ENCODE results near the gene HNRNPH1. TPM values are rescaled to one million over a fixed set of nuclear protein-coding genes. Genes with fewer than 3 reads are reported as not detected.
A peak's percentile ranks its signal among the peaks of the same experiment; 100 is the strongest.

Gene HNRNPH1
- total RNA-seq, 1 donor from 2014 or later: 606 TPM

GRCh38 chr5:179623906-179624741 lies 653 bp upstream of the HNRNPH1 start:
- peak in 1 of 2 donors; percentile 38 for DNase-seq (ENCODE audit: low read depth in 2 of 2)

- no peak for DNase-seq (ENCODE audit: low read depth in 2 of 2)
Observed at GRCh38 chr5:179621551-179622214, 1.8 kb downstream of the HNRNPH1 start.

- no peak for DNase-seq (ENCODE audit: low read depth in 2 of 2)
Observed at GRCh38 chr5:179620703-179621350, 2.6 kb downstream of the HNRNPH1 start.

- no peak for DNase-seq (ENCODE audit: low read depth in 2 of 2)
Observed at GRCh38 chr5:179620293-179620692, 3.2 kb downstream of the HNRNPH1 start.

- DNase-seq (ENCODE audit: low read depth in 2 of 2): peak in 1 of 2 donors; percentile 39
Observed at GRCh38 chr5:179619776-179620175, 3.7 kb downstream of the HNRNPH1 start.

GRCh38 chr5:179618923-179619554 lies 4.4 kb downstream of the HNRNPH1 start:
- DNase-seq (ENCODE audit: low read depth in 2 of 2): no peak

- no peak for DNase-seq (ENCODE audit: low read depth in 2 of 2)
Observed at GRCh38 chr5:179617930-179618329, 5.5 kb downstream of the HNRNPH1 start.

GRCh38 chr5:179616002-179616594 lies 7.4 kb downstream of the HNRNPH1 start:
- DNase-seq (ENCODE audit: low read depth in 2 of 2): no peak

GRCh38 chr5:179615203-179615602 lies 8.3 kb downstream of the HNRNPH1 start:
- DNase-seq (ENCODE audit: low read depth in 2 of 2): no peak

- DNase-seq (ENCODE audit: low read depth in 2 of 2): no peak
Observed at GRCh38 chr5:179614745-179615144, 8.7 kb downstream of the HNRNPH1 start.

- DNase-seq (ENCODE audit: low read depth in 2 of 2): no peak
Observed at GRCh38 chr5:179613460-179614071, 9.9 kb downstream of the HNRNPH1 start.

GRCh38 chr5:179612577-179613459 lies 10.7 kb downstream of the HNRNPH1 start:
- no peak for DNase-seq (ENCODE audit: low read depth in 2 of 2)

- DNase-seq (ENCODE audit: low read depth in 2 of 2): no peak
Observed at GRCh38 chr5:179610903-179611265, 12.6 kb downstream of the HNRNPH1 start.

- no peak for DNase-seq (ENCODE audit: low read depth in 2 of 2)
Observed at GRCh38 chr5:179610109-179610902, 13.2 kb downstream of the HNRNPH1 start.

- DNase-seq (ENCODE audit: low read depth in 2 of 2): no peak
Observed at GRCh38 chr5:179609834-179610108, 13.7 kb downstream of the HNRNPH1 start.

- DNase-seq (ENCODE audit: low read depth in 2 of 2): no peak
Observed at GRCh38 chr5:179608131-179608581, 15.3 kb downstream of the HNRNPH1 start.

GRCh38 chr5:179607160-179607931 lies 16.1 kb downstream of the HNRNPH1 start:
- DNase-seq (ENCODE audit: low read depth in 2 of 2): no peak

- DNase-seq (ENCODE audit: low read depth in 2 of 2): no peak
Observed at GRCh38 chr5:179606910-179607159, 16.6 kb downstream of the HNRNPH1 start.

Measured in dermis microvascular lymphatic vessel endothelial cell (primary cell).